DMS 273 treated with DMSO at 0.1 percent for 48 hours (cell line): ENCODE results near the gene CDH23.

Experiments
- DNase-seq: peaks from one replicate; lab custom pipeline; 2025; lab: John Stamatoyannopoulos, UW

Gene CDH23

GRCh38 chr10:71538608-71539260 lies 142.0 kb downstream of the CDH23 start:
- DNase-seq = no peak

- DNase-seq = no peak
Measured at GRCh38 chr10:71539442-71540118, 142.9 kb downstream of the CDH23 start.

DNA sequence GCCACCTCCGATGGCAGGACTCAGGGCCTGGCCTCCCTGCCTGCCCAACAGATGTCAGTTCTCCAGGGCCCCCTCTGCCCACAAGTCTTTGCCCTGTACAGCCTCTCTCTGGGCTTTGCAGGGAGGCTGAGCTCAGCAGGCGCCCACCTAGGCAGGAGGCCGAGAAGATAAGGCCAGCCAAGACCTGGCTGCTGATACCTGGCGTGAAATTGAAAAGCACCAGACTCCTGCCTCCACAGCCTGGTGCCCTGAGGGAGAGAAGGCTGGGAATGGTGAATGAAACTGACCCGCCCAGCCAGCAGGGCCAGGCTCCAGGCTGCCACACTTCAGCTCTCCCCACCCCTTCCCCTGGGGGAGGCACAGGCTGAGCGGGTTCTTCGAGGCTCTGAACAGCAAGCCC lies 145.8 kb downstream of the CDH23 start:
- DNase-seq = no peak

- no peak for DNase-seq
Measured at GRCh38 chr10:71543608-71544170, 147.0 kb downstream of the CDH23 start.

GRCh38 chr10:71545001-71545400 lies 148.3 kb downstream of the CDH23 start:
- no peak for DNase-seq

GRCh38 chr10:71546220-71546619 lies 149.5 kb downstream of the CDH23 start:
- no peak for DNase-seq

- no peak for DNase-seq
Measured at GRCh38 chr10:71547312-71547711, 150.6 kb downstream of the CDH23 start.

GRCh38 chr10:71547876-71548846 lies 151.4 kb downstream of the CDH23 start:
- no peak for DNase-seq

DNA sequence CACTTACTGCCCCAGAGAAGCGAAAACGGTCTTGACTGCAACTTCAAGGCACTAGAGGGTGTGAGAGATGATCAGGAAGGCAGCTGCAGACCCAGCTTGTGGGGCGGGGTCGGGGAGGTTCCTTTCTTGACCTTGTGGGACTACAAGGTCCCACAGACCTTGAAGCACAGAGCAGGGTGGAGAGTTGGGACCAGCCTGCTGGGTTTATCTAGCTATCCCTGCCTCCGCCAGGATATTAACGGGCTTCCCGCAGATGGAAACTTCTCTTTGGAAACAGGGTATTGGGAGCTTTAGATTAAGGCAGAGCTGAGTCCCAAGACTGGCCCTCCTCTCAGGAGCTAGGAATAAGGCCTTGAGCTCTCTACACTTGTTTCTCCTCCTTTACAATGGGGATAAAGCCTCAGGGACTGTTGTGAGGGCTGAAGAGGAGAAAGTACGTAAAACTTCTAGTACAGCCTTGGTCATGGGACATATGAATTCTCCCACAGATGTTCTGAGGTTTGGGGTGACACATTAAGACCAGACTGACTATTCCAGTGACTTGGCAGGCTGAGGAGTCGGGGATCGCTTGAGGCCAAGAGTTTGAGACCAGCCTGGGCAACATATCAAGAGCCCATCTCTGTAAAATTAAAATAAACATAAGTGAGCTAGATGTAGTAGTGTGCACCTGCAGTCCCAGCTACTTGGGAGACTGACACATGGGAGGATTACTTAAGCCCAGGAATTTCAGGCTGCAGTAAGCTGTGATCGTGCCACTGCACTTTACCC lies 153.2 kb downstream of the CDH23 start:
- DNase-seq = no peak

- no peak for DNase-seq
Measured at GRCh38 chr10:71550628-71551027, 153.9 kb downstream of the CDH23 start.

DNA sequence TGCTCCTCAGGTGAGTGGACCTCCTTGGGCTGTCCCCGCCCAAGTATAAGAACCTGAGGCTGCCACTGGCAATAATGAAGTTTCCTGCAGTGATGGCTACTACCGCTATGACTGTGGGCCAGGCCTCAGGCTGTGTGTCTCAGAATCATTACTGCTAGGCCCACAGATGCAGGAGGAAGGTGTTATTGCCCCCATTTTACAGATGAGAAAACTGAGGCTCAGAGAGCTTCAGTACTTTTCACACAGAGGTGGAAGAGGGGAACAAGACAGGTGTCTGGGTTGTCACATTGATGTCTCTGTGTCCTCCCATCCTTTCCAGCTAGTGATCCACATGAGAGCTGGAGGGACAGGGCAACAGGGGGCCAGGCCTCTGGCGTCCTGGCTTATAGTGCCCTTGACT lies 155.2 kb downstream of the CDH23 start:
- DNase-seq = no peak

- no peak for DNase-seq
Measured at GRCh38 chr10:71553432-71553831, 156.7 kb downstream of the CDH23 start.

DNA sequence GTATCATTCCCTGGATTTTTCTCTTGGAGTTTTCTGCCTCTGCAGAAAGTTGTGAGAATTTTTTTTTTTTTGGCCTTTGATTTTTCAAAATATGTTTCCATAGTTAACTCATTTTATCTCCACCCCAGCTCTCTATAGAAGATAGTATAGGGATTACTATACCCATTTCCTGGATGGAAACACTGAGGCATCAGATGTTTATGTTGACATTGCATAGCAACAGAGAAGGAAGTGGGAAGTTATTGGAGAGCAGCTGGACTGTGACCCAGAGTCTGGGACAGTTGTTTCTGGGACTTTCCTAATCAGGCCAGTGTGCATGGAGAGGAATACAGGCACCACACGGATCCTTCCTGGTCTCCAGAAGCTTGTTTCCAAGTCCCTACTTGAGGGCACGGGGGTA lies 158.0 kb downstream of the CDH23 start:
- DNase-seq = no peak

- no peak for DNase-seq
Measured at GRCh38 chr10:71555087-71555723, 158.5 kb downstream of the CDH23 start.

GRCh38 chr10:71555724-71556119 lies 159.0 kb downstream of the CDH23 start:
- no peak for DNase-seq

DNA sequence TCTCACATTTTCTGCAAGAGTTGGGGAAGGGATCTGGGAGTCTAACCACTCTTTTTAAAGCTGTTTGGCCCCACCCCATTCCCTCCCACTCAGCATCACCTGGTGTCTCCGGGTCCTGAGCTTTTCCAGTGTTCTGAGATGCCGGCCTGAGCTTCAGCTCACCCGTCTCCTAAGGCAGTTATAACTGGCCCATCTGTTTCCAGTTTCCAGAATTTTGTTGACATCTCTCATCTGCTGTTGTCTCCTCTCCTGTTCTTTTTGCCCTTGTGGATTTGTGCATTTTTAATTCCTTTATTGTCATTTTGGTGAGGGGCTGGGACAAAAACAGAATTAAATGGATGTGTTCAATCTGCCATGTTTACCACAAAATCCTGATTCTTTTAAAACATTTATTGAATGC lies 162.3 kb downstream of the CDH23 start:
- no peak for DNase-seq

GRCh38 chr10:71561003-71561574 lies 164.4 kb downstream of the CDH23 start:
- DNase-seq = no peak

DNA sequence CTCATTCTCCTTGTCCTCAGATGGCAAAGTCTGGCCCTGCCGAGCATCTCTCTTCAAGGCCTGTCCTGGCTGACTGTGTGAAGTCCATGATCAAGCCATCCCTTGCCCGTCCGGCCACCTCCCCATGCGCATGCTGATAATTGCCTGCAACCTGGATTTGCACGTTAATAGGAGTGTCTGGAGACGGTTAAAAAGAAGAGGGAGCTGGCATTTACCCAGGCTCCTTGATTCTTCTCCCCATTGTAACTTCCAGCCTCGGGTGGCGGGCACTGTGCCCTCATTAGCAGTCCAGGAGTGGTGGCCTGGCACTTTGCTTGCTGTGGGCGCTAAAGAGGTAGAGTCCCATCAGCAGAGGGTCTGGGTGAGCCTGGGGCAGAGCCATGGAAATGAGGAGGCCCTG lies 165.5 kb downstream of the CDH23 start:
- no peak for DNase-seq

DNA sequence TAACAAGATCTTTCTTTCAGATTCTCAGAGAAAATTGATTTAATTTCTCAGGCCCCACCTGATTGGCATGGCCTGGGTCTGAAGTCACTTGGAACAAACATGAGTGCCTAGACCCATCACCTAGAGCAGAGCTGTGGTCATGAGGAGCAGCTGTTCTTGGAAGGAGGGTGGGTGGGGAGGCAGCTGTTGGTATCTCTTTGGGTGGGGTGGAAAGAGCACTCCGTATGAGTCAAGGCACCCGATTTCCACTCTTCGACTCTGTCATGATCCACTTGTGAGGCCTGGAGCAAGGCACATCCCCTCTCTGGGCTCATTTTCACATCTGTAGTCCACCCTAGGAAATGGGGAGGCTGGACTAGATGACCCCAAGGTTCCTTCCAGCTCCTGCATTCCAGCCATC lies 166.2 kb downstream of the CDH23 start:
- DNase-seq = no peak

GRCh38 chr10:71564194-71564820 lies 167.6 kb downstream of the CDH23 start:
- no peak for DNase-seq
